ENCODE data around the gene EGFL6. TPM values are rescaled to one million over a fixed set of nuclear protein-coding genes. Genes with fewer than 3 reads are reported as not detected.

Gene EGFL6
- not detected for polyA plus RNA-seq (2012; ENCODE audit: missing spikeins)

DNA sequence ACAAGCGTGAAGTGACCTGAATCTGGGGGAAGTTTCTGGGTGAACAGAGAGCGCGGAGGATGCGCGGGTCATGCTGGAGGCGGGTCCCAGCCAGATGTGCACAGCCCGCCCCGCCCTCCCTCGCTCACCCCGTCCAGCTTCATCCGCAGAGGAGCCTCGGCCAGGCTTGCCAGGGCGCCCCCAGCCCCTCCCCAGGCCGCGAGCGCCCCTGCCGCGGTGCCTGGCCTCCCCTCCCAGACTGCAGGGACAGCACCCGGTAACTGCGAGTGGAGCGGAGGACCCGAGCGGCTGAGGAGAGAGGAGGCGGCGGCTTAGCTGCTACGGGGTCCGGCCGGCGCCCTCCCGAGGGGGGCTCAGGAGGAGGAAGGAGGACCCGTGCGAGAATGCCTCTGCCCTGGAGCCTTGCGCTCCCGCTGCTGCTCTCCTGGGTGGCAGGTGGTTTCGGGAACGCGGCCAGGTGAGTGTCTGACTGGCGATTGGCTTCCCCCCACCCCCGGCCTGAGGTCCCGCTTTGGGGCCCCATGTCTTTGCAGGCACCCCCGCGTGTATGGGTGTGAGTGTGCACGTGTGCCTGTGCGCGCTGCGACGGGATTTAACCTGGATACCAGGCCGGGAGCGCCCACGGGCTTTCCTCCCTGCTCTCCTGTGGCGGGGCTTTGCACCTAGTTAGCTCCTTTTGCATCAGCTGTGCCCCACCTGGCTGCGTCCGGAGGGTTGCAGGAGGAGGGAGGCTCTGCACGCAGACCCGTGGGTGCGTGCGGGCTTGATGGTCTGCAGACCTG, at the start of gene EGFL6:
Gene EGFL6 (plus strand): TSS at position 123 of the 782 bp plus-strand sequence. CDS start 261 bp downstream, at position 384.
- no peak for FAIRE-seq
- TF ChIP-seq TAF1 (IDR thresholded peaks at IDR 0.05; ENCODE audit: borderline replicate concordance, low read depth, low read length) (no peak), POLR2A (IDR thresholded peaks at IDR 0.05; ENCODE audit: low read depth, low read length) (no peak), POLR2AphosphoS5 (IDR thresholded peaks at IDR 0.05; ENCODE audit: low read depth, low read length) (no peak)
- DNase-seq (ENCODE audit: insufficient read length), result no peak

GRCh38 chrX:13520351-13520750, 49.0 kb upstream of the EGFL6 start:
- TF ChIP-seq POLR2A (IDR thresholded peaks at IDR 0.05; ENCODE audit: low read depth, low read length), result no peak
- TF ChIP-seq TAF1 (IDR thresholded peaks at IDR 0.05; ENCODE audit: borderline replicate concordance, low read depth, low read length), result no peak
- TF ChIP-seq POLR2AphosphoS5 (IDR thresholded peaks at IDR 0.05; ENCODE audit: low read depth, low read length), result no peak
- DNase-seq (ENCODE audit: insufficient read length) (no peak), FAIRE-seq (no peak)

- DNase-seq (ENCODE audit: insufficient read length) (no peak), FAIRE-seq (no peak)
- TF ChIP-seq POLR2A (IDR thresholded peaks at IDR 0.05; ENCODE audit: low read depth, low read length) (no peak), TAF1 (IDR thresholded peaks at IDR 0.05; ENCODE audit: borderline replicate concordance, low read depth, low read length) (no peak), POLR2AphosphoS5 (IDR thresholded peaks at IDR 0.05; ENCODE audit: low read depth, low read length) (no peak)
These were observed 48.5 kb upstream of the EGFL6 start for GRCh38 chrX:13520936-13521335.

DNA sequence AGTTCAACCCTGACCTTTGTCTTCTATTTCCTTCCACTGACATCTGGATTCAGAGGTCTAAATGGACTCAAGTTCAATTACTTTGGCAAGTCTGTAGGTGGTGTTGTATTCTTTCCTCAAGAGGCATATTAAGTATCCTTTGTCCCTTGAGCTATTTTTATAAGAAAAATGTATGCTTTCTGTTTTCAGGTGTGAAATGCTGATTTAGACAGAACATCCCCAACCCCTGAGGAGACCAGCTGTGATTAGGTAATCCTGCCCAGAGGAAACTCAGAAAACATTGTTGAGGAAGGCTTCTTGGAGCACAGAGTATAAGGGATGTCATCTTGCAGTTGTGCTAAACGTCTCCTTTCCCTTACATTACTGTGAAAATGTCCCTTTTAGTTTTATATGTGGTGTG, 46.6 kb upstream of the EGFL6 start:
- FAIRE-seq (peak; percentile 40), DNase-seq (ENCODE audit: insufficient read length) (no peak)
- TF ChIP-seq POLR2A (IDR thresholded peaks at IDR 0.05; ENCODE audit: low read depth, low read length), result no peak
- no peak for TF ChIP-seq TAF1 (IDR thresholded peaks at IDR 0.05; ENCODE audit: borderline replicate concordance, low read depth, low read length)

GRCh38 chrX:13533726-13534125, 35.7 kb upstream of the EGFL6 start:
- TF ChIP-seq POLR2A (IDR thresholded peaks at IDR 0.05; ENCODE audit: low read depth, low read length) (no peak), POLR2AphosphoS5 (IDR thresholded peaks at IDR 0.05; ENCODE audit: low read depth, low read length) (no peak), TAF1 (IDR thresholded peaks at IDR 0.05; ENCODE audit: borderline replicate concordance, low read depth, low read length) (no peak)
- FAIRE-seq (no peak), DNase-seq (ENCODE audit: insufficient read length) (no peak)

DNA sequence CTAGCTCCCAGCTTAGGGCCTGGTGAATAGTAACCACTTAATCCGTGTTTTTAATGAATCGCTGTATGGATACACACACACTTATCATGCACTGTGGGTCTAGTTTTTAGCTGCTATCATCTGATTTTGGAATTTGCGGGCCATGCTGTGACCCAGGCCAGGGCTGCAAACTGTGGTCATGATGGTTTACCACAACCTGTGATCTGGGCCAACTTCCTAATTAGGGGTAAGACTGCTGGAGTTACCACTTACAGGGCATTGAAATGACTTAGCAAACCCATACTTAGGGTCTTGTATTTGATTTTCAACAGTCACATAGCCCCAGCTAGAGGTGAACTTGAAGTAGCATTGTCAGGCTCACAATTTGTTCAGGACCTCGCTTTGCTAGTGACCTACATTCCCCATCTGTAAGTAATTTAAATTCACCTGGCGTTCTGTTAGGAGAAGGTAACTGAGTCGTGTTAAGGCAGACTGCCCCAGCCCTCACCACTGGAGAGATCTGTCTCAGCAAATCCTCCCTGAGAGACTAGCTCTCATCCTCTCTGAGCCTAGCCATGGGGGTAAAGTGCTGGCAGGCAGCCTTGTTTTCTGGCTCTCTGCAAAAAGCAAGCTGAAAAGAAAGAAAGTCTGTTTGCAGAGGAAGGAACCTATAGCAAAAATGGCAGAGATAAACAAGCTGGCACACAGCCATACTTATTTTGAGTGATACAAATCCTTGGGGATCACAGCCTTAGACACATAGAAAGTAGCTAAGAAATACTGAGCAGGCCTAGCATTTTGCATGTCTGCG, 33.8 kb upstream of the EGFL6 start:
- DNase-seq (ENCODE audit: insufficient read length) (no peak), FAIRE-seq (no peak)
- TF ChIP-seq POLR2A (IDR thresholded peaks at IDR 0.05; ENCODE audit: low read depth, low read length) (no peak), TAF1 (IDR thresholded peaks at IDR 0.05; ENCODE audit: borderline replicate concordance, low read depth, low read length) (no peak), POLR2AphosphoS5 (IDR thresholded peaks at IDR 0.05; ENCODE audit: low read depth, low read length) (no peak)

DNA sequence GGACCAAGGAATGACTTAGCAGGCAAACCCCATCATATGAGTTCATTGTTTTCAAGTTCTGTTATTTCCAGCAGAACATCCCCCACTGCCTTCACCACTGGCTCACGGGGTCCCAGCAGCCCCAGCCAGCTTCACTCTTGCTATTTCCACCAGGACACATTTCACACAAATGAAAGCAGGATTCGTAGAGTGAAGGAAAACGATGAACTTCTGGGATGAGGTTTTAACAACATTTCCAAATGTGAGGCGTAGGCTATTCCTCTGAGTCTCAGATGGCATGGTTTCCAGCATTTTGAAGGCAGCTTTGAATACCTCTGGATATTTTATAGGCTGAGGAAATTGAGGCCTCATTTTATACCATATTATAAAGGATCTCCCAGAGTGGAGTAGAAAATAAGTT, 32.9 kb upstream of the EGFL6 start:
- TF ChIP-seq TAF1 (IDR thresholded peaks at IDR 0.05; ENCODE audit: borderline replicate concordance, low read depth, low read length) (no peak), POLR2AphosphoS5 (IDR thresholded peaks at IDR 0.05; ENCODE audit: low read depth, low read length) (no peak), POLR2A (IDR thresholded peaks at IDR 0.05; ENCODE audit: low read depth, low read length) (no peak)
- FAIRE-seq, result no peak
- DNase-seq (ENCODE audit: insufficient read length), result no peak

GRCh38 chrX:13538414-13538813, 31.0 kb upstream of the EGFL6 start:
- no peak for FAIRE-seq
- no peak for TF ChIP-seq POLR2A (IDR thresholded peaks at IDR 0.05; ENCODE audit: low read depth, low read length)
- TF ChIP-seq TAF1 (IDR thresholded peaks at IDR 0.05; ENCODE audit: borderline replicate concordance, low read depth, low read length), result no peak
- no peak for TF ChIP-seq POLR2AphosphoS5 (IDR thresholded peaks at IDR 0.05; ENCODE audit: low read depth, low read length)
- no peak for DNase-seq (ENCODE audit: insufficient read length)

DNA sequence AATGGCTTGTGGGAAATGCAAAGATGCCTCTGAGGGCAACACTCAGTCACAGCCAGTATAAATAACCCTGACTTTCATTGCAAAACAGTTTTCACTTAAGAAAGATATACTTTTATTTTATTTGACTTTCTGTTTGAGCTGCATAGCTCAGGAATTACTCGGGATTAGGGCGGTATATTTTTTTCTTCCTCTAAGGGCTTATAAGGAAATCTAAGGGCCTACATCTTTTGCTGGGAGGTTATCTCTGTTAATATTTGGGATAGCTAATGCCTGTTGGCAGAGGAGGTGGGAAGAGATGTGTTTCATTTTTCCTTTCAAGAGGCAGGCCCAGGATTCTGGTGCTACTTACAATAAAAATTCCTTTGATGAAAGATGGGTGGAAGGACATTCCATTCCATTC, 28.8 kb upstream of the EGFL6 start:
- no peak for TF ChIP-seq TAF1 (IDR thresholded peaks at IDR 0.05; ENCODE audit: borderline replicate concordance, low read depth, low read length)
- no peak for TF ChIP-seq POLR2A (IDR thresholded peaks at IDR 0.05; ENCODE audit: low read depth, low read length)
- TF ChIP-seq POLR2AphosphoS5 (IDR thresholded peaks at IDR 0.05; ENCODE audit: low read depth, low read length), result no peak
- DNase-seq (ENCODE audit: insufficient read length), result no peak
- FAIRE-seq, result no peak

DNA sequence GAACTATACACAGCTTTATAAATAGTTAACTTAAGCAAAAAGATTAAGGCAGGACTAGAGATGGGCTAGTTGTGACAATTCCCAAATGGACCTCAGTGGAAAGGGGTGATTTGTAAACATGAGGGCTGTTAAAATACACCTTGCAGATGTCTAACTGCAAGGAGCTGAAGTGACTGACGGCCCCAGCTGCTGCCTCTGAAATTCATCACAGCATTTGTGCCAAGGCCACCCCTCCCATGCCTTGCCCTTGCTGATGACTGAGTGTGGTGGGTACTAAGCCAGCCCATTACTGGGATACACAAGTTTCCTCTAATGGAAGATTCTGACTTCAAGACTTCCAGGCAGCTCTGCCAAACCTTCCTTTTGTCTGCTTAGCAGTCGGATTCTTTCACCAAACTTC, 23.7 kb upstream of the EGFL6 start:
- DNase-seq (ENCODE audit: insufficient read length) (no peak), FAIRE-seq (no peak)
- TF ChIP-seq POLR2A (IDR thresholded peaks at IDR 0.05; ENCODE audit: low read depth, low read length) (no peak), TAF1 (IDR thresholded peaks at IDR 0.05; ENCODE audit: borderline replicate concordance, low read depth, low read length) (no peak), POLR2AphosphoS5 (IDR thresholded peaks at IDR 0.05; ENCODE audit: low read depth, low read length) (no peak)

DNA sequence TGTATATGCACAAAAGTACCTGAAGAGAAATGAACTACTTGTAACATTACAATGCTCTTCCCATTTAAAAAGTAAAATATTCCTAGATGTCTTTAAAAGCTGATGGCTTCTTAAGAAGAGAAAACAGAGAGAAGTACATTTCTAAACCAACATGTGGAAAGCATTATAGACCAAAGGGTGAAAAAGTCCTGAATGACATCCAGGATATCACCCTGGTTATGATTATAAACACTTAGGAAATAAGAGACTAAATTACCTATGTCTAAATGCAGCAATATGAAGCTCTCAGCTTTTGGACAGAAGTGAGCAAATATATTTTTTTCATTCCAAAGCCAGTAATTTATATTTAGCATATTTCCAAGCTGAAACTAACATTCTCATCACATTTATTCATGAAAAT, 21.7 kb upstream of the EGFL6 start:
- TF ChIP-seq POLR2A (IDR thresholded peaks at IDR 0.05; ENCODE audit: low read depth, low read length) (no peak), POLR2AphosphoS5 (IDR thresholded peaks at IDR 0.05; ENCODE audit: low read depth, low read length) (no peak), TAF1 (IDR thresholded peaks at IDR 0.05; ENCODE audit: borderline replicate concordance, low read depth, low read length) (no peak)
- FAIRE-seq, result no peak
- no peak for DNase-seq (ENCODE audit: insufficient read length)

GRCh38 chrX:13550346-13550745, 19.1 kb upstream of the EGFL6 start:
- FAIRE-seq (no peak), DNase-seq (ENCODE audit: insufficient read length) (no peak)
- TF ChIP-seq POLR2A (IDR thresholded peaks at IDR 0.05; ENCODE audit: low read depth, low read length), result no peak
- no peak for TF ChIP-seq POLR2AphosphoS5 (IDR thresholded peaks at IDR 0.05; ENCODE audit: low read depth, low read length)
- TF ChIP-seq TAF1 (IDR thresholded peaks at IDR 0.05; ENCODE audit: borderline replicate concordance, low read depth, low read length), result no peak

All from GM12892 (cell line).